Adrenal gland (tissue), 12 donors: ENCODE results near the gene CACUL1. TPM values are rescaled to one million over a fixed set of nuclear protein-coding genes. Genes with fewer than 3 reads are reported as not detected.

Source experiments
- DNase-seq, 7 donors: peaks; one replicate each; pipeline ENCODE4 v3.0.0-alpha.2; 2019 to 2020
- H3K27ac ChIP-seq, 5 donors: fragments of 200-600 bp; sonication (generic) in 4 of 5; 1 replicate in 3 of 5; 2 replicates in 2 of 5; pipeline versions ENCODE4 v1.5.1 to v1.8.0; 2016 to 2020; ENCODE audit warnings: mild to moderate bottlenecking in 1 of 5
- H3K27me3 ChIP-seq: fragments of 200-600 bp; 2 replicates; pipeline ENCODE4 v1.8.0; 2021
- H3K36me3 ChIP-seq, 2 donors: fragments of 200-600 bp; replicated peaks in 1 of 2; 1 replicate in 1 of 2; 2 replicates in 1 of 2; pipeline versions ENCODE4 v1.5.1 to v1.8.0; 2018 to 2022
- H3K4me1 ChIP-seq, 2 donors: fragments of 200-600 bp; replicated peaks in 1 of 2; 1 replicate in 1 of 2; 2 replicates in 1 of 2; pipeline versions ENCODE4 v1.5.1 to v1.8.0; 2018 to 2021
- H3K4me3 ChIP-seq, 4 donors: fragments of 200-600 bp; sonication (generic) in 3 of 4; one replicate each; pipeline ENCODE4 v1.5.1; 2016 to 2018
- H3K9me3 ChIP-seq, 3 donors: fragments of 200-600 bp; sonication (generic) in 1 of 3; replicated peaks in 1 of 3; 1 replicate in 2 of 3; 2 replicates in 1 of 3; pipeline versions ENCODE4 v1.5.1 to v1.8.0; 2016 to 2021
- CTCF ChIP-seq, 6 experiments: fragments of 450-650 bp in 4 of 6; fragments of 200-600 bp in 2 of 6; sonication (generic) in 1 of 6; IDR thresholded peaks; 1 replicate in 5 of 6; 2 replicates in 1 of 6; pipeline versions ENCODE4 v1.5.1 to v1.8.0; 2016 to 2021; ENCODE audit warnings: antibody characterized with exemption in 6 of 6, mild to moderate bottlenecking in 2 of 6, moderate library complexity in 1 of 6
- POLR2A ChIP-seq, 2 donors: fragments of 450-650 bp; IDR thresholded peaks; one replicate each; pipeline ENCODE4 v1.6.1; 2017; ENCODE audit warnings: antibody characterized with exemption in 2 of 2, mild to moderate bottlenecking in 2 of 2, moderate library complexity in 1 of 2
- WGBS, 4 donors: extraction: QIAGEN DNeasy Blood & Tissue Kit in 2 of 4; methylation state at CpG; one replicate each; pipeline versions ENCODE4 v1.1.5 to v1.1.7; 2013 to 2017; 5-methylcytosine and 5-hydroxymethylcytosine counted together
- intact Hi-C, 2 donors: fragments of 100-400 bp; cut with DNase I; formaldehyde crosslinking; loops; one replicate each; pipeline versions ENCODE4 v1.14.1 to v1.15.0; 2022 to 2023
- polyA plus RNA-seq, 3 donors: library from polyadenylated mRNA; stranded (reverse); fragments of 200-250 nt in 2 of 3; fragments of 350-450 nt in 1 of 3; fragmentation: Illumina TruSeq in 1 of 3; extraction: RNeasy Lipid Tissue Mini Kit (QIAGEN cat#74804) in 1 of 3; gene quantifications; one replicate each; pipeline ENCODE4 v1.2.3, GENCODE V29; 2013 to 2014
- total RNA-seq, 9 donors: library from RNA; depleted of rRNA in 4 of 9; stranded (reverse); fragments of >200 nt in 4 of 9; fragments of 120-200 nt in 1 of 9; fragmentation: NEBNext Ultra II Directional in 1 of 9; extraction: Animal tissue kit (Norgen Biotek cat#: 25700) in 1 of 9; gene quantifications; one replicate each; pipeline versions ENCODE4 v1.1.0 to v1.2.4, GENCODE V29; 2013 to 2023
- donor health status: healthy with polysubstance abuse.
- donor health status: Bipolar disorder and iron deficiency.
- donor health status: DM: yes; HTN: yes; CAD: no.
- donor health status: DM: no; HTN: no; CAD: no.
- donor health status: DM: no; HTN: no; CAD: no.
- donor health status: DM: yes; HTN: yes; CAD: no.

CACUL1 gene
- total and polyA plus RNA-seq, 12 donors = 6.9 to 70.0 (median 30.9) TPM

GRCh38 chr10:118768041-118768919, 13.5 kb upstream of the CACUL1 start:
- H3K36me3 ChIP-seq = no peaks in the 10 kb centered on the region
- DNase-seq = no peak
- 74 to 89% (median 82%) methylated on average over 6 of the region's 6 CpGs for WGBS, 4 donors

GRCh38 chr10:118767297-118768040, 12.7 kb upstream of the CACUL1 start:
- no peaks in the 10 kb centered on the region for H3K27me3 ChIP-seq
- intact Hi-C loops = no loop called here
- H3K4me3 ChIP-seq = no peak overlapping the region
- no peaks in the 10 kb centered on the region for H3K36me3 ChIP-seq
- H3K27ac ChIP-seq = no peak overlapping the region
- WGBS, 4 donors = 77 to 88% (median 81%) methylated on average over 6 of the region's 6 CpGs
- no peak for DNase-seq
- no peaks in the 10 kb centered on the region for H3K4me1 ChIP-seq
- TF ChIP-seq POLR2A (IDR thresholded peaks at IDR 0.05) (no peak), CTCF (IDR thresholded peaks at IDR 0.05) (no peak)
- H3K9me3 ChIP-seq = no peaks in the 10 kb centered on the region

More at GRCh38 chr10:118768041-118768919, 13.5 kb upstream of the CACUL1 start:
- H3K27ac ChIP-seq = no peak overlapping the region
- intact Hi-C loops = no loop called here
- no peaks in the 10 kb centered on the region for H3K4me1 ChIP-seq
- H3K9me3 ChIP-seq = no peaks in the 10 kb centered on the region
- H3K27me3 ChIP-seq = no peaks in the 10 kb centered on the region
- no peak overlapping the region for H3K4me3 ChIP-seq
- no peak for TF ChIP-seq POLR2A (IDR thresholded peaks at IDR 0.05)
- TF ChIP-seq CTCF (IDR thresholded peaks at IDR 0.05) = no peak

GRCh38 chr10:118764195-118764594, 9.4 kb upstream of the CACUL1 start:
- Histone ChIP-seq H3K36me3 (no peaks in the 10 kb centered on the region), H3K9me3 (no peaks in the 10 kb centered on the region), H3K4me1 (no peaks in the 10 kb centered on the region), H3K4me3 (no peak overlapping the region), H3K27ac (no peak overlapping the region), H3K27me3 (no peaks in the 10 kb centered on the region)
- DNase-seq = no peak
- TF ChIP-seq POLR2A (IDR thresholded peaks at IDR 0.05) (no peak), CTCF (IDR thresholded peaks at IDR 0.05) (no peak)
- intact Hi-C loops = no loop called here
- WGBS, 4 donors = 93 to 100% (median 96%) methylated on average over 4 of the region's 4 CpGs

GRCh38 chr10:118763202-118763988, 8.6 kb upstream of the CACUL1 start:
- Histone ChIP-seq H3K4me3 (no peak overlapping the region), H3K36me3 (no peaks in the 10 kb centered on the region), H3K9me3 (no peaks in the 10 kb centered on the region), H3K4me1 (no peaks in the 10 kb centered on the region), H3K27me3 (no peaks in the 10 kb centered on the region), H3K27ac (no peak overlapping the region)
- WGBS, 4 donors = 84 to 95% (median 88%) methylated on average over 3 of the region's 3 CpGs
- TF ChIP-seq CTCF (IDR thresholded peaks at IDR 0.05) (no peak), POLR2A (IDR thresholded peaks at IDR 0.05) (no peak)
- intact Hi-C loops = no loop called here
- DNase-seq = no peak
